K562 (cell line): ENCODE data around the gene HES3. TPM values are rescaled to one million over a fixed set of nuclear protein-coding genes. Genes with fewer than 3 reads are reported as not detected.

ENCODE experiments used
- CEBPG ChIP-seq, 3 experiments: fragments of 200-800 bp in 1 of 3; sonication (Bioruptor generic) in 1 of 3; sonication (generic) in 1 of 3; formaldehyde crosslinking in 1 of 3; IDR thresholded peaks in 2 of 3; conservative IDR thresholded peaks in 1 of 3; 2 replicates each; pipeline versions ENCODE4 v1.6.1 to v1.8.0; 2016 to 2022; ENCODE audit warnings: missing compliant biosample characterization in 2 of 3, missing genetic modification characterization in 2 of 3, mild to moderate bottlenecking in 1 of 3, missing genetic modification reagents in 1 of 3
- CTBP1 ChIP-seq: fragments of 450-650 bp; IDR thresholded peaks from 2 replicates; pipeline ENCODE4 v1.6.1; 2016; ENCODE audit warnings: borderline replicate concordance
- MECOM ChIP-seq: fragments of 250-450 bp; sonication (Bioruptor Pico); IDR thresholded peaks from 2 replicates; pipeline ENCODE4 v1.8.0; 2022; ENCODE audit warnings: inconsistent platforms
- MEF2A ChIP-seq: IDR thresholded peaks from 2 replicates; pipeline ENCODE4 v1.6.1; 2011; ENCODE audit warnings: low read depth, mild to moderate bottlenecking, low read length, moderate library complexity; ENCODE audit not compliant: control insufficient read depth
- NR1H2 ChIP-seq: sonication (generic); formaldehyde crosslinking; IDR thresholded peaks from 2 replicates; pipeline ENCODE4 v1.4.0; 2020; ENCODE audit warnings: mild to moderate bottlenecking, missing genetic modification reagents
- POLR2G ChIP-seq: fragments of 200-400 bp; formaldehyde crosslinking; IDR thresholded peaks from 2 replicates; pipeline ENCODE4 v1.6.1; 2017; ENCODE audit warnings: low read depth, mild to moderate bottlenecking, antibody characterized with exemption, low read length, moderate library complexity
- YY1 ChIP-seq, 3 experiments: IDR thresholded peaks; 2 replicates each; pipeline ENCODE4 v1.6.1; 2011; ENCODE audit warnings: low read length in 2 of 3, mild to moderate bottlenecking in 2 of 3, moderate library complexity in 2 of 3, borderline replicate concordance in 1 of 3, control low read depth in 1 of 3, low read depth in 1 of 3; ENCODE audit not compliant: insufficient read depth in 3 of 3, insufficient replicate concordance in 2 of 3, control insufficient read depth in 1 of 3, insufficient read length in 1 of 3; ENCODE audit errors: extremely low read depth in 1 of 3
- ZFP1 ChIP-seq: fragments of 450-650 bp; formaldehyde crosslinking; IDR thresholded peaks from 2 replicates; pipeline ENCODE4 v1.4.0; 2020; ENCODE audit warnings: mild to moderate bottlenecking, mixed read lengths
- ZSCAN32 ChIP-seq: fragments of 450-650 bp; formaldehyde crosslinking; IDR thresholded peaks from 2 replicates; pipeline ENCODE4 v1.4.0; 2020; ENCODE audit warnings: mild to moderate bottlenecking, moderate library complexity
- polyA plus RNA-seq, 8 experiments: library from polyadenylated mRNA; depleted of rRNA in 4 of 8; stranded (reverse) in 5 of 8; unstranded in 3 of 8; fragments of >200 nt; fragmentation: Nextera tagmentation in 2 of 8; fragmentation: Illumina TruSeq in 1 of 8; extraction: Ambion mirVana in 2 of 8; extraction: Trizol in 1 of 8; gene quantifications; 2 replicates each; pipeline versions ENCODE4 v1.2.1 to v1.2.3, GENCODE V29; 2011 to 2014; ENCODE audit warnings: inconsistent platforms in 1 of 8, missing spikeins in 1 of 8
- total RNA-seq, 7 experiments: library from RNA; depleted of rRNA in 6 of 7; stranded (reverse); fragments of >200 nt in 6 of 7; fragmentation: Illumina TruSeq in 2 of 7; extraction: Trizol in 2 of 7; gene quantifications; 2 replicates each; pipeline versions ENCODE4 v1.2.1 to v1.2.3, GENCODE V29; 2011 to 2021; ENCODE audit warnings: low replicate concordance in 1 of 7
- TF ChIP-seq, protein P1 (sequence below), 2 experiments: fragments of 450-650 bp; IDR thresholded peaks; 2 replicates each; pipeline ENCODE4 v1.6.1; 2016; ENCODE audit warnings: mild to moderate bottlenecking in 2 of 2, borderline replicate concordance in 1 of 2, low read depth in 1 of 2, moderate library complexity in 1 of 2
- TF ChIP-seq, protein P2 (sequence below): sonication (generic); formaldehyde crosslinking; IDR thresholded peaks from 2 replicates; pipeline ENCODE4 v1.8.0; 2022; ENCODE audit warnings: mild to moderate bottlenecking, missing genetic modification reagents
- TF ChIP-seq, protein P3 (sequence below): sonication (generic); formaldehyde crosslinking; IDR thresholded peaks from 2 replicates; pipeline ENCODE4 v1.4.0; 2020; ENCODE audit warnings: mild to moderate bottlenecking, missing genetic modification reagents

Gene HES3
- total and polyA plus RNA-seq, 9 of the 15 experiments (the other 6 are each of a cell fraction or from before 2014, with no cell fraction given): not detected

DNA sequence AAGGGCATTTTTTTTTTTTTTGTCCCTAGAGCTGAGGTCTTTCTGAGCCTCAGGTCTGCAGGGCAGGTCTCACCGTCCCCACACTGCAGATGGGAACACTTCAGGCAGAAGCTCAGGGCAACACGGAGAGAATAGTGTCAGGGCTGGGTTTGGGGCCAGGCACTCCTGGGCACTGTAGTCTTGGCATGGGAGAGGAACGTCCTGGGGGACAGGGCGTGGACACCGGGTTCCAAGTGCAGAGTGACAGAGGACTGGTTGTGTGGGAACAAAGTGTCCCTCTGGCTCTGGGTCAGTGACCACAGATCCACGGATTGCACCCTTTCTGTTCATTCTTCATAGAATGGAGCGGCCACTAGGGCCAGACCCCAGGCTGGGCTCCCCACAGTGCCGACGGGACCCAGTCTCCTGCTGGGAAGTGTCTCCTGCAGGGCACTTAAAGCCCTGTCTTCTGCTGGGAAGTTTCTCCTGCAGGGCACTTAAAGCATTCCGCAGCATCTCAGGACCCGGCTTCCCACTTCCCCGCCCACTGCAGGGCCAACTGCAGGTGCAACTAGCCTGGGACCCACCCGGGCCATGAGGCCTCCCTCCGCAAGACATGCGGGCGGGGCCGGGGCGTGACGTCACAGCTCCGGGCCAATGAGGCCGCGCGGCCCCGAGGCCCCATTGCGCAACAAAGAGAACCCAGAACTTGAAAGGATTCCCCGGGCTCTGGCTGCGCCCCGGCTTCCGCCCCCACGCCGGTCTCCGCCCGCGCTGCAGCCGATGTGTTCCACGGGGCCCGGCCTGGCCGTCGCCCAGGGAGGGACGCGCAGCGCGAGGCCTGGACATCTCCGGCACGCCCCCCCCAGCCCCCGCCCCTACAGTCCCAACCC, 15.7 kb downstream of the HES3 start (continued):
- TF ChIP-seq, protein P1, sequence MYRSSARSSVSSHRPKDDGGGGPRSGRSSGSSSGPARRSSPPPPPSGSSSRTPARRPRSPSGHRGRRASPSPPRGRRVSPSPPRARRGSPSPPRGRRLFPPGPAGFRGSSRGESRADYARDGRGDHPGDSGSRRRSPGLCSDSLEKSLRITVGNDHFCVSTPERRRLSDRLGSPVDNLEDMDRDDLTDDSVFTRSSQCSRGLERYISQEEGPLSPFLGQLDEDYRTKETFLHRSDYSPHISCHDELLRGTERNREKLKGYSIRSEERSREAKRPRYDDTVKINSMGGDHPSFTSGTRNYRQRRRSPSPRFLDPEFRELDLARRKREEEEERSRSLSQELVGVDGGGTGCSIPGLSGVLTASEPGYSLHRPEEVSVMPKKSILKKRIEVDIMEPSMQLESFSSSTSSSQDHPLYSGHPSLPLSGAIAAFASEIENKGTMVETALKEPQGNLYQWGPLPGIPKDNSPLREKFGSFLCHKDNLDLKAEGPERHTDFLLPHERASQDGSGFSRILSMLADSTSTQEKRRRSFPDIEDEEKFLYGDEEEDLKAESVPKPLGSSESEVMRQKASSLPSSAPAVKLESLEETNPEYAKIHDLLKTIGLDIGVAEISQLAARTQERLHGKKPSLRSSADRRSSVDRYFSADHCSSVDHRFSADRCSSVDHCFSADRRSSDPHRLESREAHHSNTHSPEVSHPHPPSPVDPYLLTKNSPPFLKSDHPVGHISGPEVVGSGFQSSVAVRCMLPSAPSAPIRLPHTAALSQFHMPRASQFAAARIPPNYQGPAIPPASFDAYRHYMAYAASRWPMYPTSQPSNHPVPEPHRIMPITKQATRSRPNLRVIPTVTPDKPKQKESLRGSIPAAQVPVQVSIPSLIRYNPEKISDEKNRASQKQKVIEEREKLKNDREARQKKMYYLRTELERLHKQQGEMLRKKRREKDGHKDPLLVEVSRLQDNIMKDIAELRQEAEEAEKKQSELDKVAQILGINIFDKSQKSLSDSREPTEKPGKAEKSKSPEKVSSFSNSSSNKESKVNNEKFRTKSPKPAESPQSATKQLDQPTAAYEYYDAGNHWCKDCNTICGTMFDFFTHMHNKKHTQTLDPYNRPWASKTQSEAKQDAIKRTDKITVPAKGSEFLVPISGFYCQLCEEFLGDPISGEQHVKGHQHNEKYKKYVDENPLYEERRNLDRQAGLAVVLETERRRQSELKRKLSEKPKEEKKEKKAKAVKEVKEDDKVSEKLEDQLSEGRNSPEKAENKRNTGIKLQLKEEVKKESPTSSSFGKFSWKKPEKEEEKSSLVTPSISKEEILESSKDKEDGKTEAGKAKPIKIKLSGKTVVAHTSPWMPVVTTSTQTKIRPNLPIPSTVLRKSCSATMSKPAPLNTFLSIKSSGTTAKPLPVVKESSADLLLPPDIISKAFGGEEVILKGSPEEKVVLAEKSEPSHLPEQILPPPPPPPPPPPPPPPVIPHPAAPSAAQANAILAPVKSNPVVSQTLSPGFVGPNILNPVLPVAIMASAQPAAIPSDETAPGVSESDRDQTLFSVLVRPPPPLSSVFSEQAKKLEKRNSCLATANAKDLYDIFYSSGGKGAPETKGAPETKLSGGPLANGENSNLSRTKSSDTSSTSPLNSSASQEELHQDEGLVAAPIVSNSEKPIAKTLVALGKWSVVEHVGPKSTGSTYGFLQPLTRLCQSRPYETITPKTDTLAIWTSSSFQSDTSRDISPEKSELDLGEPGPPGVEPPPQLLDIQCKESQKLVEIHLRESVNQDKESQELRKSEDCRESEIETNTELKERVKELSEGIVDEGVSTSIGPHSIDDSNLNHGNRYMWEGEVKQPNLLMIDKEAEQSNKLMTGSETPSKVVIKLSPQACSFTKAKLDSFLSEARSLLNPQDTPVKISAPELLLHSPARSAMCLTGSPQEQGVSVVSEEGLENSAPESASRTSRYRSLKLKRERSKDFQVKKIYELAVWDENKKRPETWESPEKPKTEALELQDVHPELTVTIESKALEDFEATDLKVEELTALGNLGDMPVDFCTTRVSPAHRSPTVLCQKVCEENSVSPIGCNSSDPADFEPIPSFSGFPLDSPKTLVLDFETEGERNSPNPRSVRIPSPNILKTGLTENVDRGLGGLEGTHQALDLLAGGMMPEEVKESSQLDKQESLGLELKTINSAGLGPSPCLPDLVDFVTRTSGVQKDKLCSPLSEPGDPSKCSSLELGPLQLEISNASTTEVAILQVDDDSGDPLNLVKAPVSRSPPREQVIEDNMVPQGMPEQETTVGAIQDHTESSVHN (IDR thresholded peaks at IDR 0.05; ENCODE audit: borderline replicate concordance in 1 of 2, low read depth in 1 of 2): no peak
- TF ChIP-seq MECOM (CRISPR knock-in tag): no peak
- TF ChIP-seq ZFP1 (CRISPR knock-in tag): no peak
- TF ChIP-seq YY1 (IDR thresholded peaks at IDR 0.05; ENCODE audit: borderline replicate concordance in 1 of 3, control insufficient read depth in 1 of 3, extremely low read depth in 1 of 3, insufficient read depth in 3 of 3, insufficient read length in 1 of 3, insufficient replicate concordance in 2 of 3, low read depth in 1 of 3, low read length in 2 of 3): no peak
- TF ChIP-seq, protein P2, sequence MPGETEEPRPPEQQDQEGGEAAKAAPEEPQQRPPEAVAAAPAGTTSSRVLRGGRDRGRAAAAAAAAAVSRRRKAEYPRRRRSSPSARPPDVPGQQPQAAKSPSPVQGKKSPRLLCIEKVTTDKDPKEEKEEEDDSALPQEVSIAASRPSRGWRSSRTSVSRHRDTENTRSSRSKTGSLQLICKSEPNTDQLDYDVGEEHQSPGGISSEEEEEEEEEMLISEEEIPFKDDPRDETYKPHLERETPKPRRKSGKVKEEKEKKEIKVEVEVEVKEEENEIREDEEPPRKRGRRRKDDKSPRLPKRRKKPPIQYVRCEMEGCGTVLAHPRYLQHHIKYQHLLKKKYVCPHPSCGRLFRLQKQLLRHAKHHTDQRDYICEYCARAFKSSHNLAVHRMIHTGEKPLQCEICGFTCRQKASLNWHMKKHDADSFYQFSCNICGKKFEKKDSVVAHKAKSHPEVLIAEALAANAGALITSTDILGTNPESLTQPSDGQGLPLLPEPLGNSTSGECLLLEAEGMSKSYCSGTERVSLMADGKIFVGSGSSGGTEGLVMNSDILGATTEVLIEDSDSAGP (CRISPR knock-in tag): no peak
- TF ChIP-seq ZSCAN32 (CRISPR knock-in tag): no peak
- TF ChIP-seq, protein P3, sequence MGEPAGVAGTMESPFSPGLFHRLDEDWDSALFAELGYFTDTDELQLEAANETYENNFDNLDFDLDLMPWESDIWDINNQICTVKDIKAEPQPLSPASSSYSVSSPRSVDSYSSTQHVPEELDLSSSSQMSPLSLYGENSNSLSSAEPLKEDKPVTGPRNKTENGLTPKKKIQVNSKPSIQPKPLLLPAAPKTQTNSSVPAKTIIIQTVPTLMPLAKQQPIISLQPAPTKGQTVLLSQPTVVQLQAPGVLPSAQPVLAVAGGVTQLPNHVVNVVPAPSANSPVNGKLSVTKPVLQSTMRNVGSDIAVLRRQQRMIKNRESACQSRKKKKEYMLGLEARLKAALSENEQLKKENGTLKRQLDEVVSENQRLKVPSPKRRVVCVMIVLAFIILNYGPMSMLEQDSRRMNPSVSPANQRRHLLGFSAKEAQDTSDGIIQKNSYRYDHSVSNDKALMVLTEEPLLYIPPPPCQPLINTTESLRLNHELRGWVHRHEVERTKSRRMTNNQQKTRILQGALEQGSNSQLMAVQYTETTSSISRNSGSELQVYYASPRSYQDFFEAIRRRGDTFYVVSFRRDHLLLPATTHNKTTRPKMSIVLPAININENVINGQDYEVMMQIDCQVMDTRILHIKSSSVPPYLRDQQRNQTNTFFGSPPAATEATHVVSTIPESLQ: no peak
- TF ChIP-seq CEBPG (CRISPR knock-in tag; IDR thresholded peaks at IDR 0.05): peak; percentile 99
- peak; percentile 99 to 100 for TF ChIP-seq CEBPG (tag; conservative IDR thresholded peaks at IDR 0.05 in 1 of 2, IDR thresholded peaks at IDR 0.05 in 1 of 2)
- no peak for TF ChIP-seq MEF2A
- no peak for TF ChIP-seq NR1H2 (CRISPR knock-in tag)
- no peak for TF ChIP-seq POLR2G
- TF ChIP-seq CTBP1: peak; percentile 41
